IMR-90 (cell line): ENCODE data around the gene COL6A5.

Source experiments
- MXI1 ChIP-seq: IDR thresholded peaks from 2 replicates; pipeline ENCODE4 v1.6.1; 2012; ENCODE audit warnings: low read depth, mild to moderate bottlenecking, low read length, moderate library complexity, borderline replicate concordance
- POLR2A ChIP-seq: IDR thresholded peaks from 2 replicates; pipeline ENCODE4 v1.6.1; 2012; ENCODE audit warnings: mild to moderate bottlenecking, low read depth, low read length
- SMC3 ChIP-seq: fragments of 150-350 bp; IDR thresholded peaks from 2 replicates; pipeline ENCODE4 v1.6.1; 2016; ENCODE audit warnings: low read depth, mild to moderate bottlenecking, antibody characterized with exemption, low read length, moderate library complexity
- TF ChIP-seq, protein P1 (sequence below): conservative IDR thresholded peaks from 2 replicates; pipeline ENCODE4 v1.5.1; 2012; ENCODE audit warnings: mild to moderate bottlenecking, low read depth, low read length, improper control_type of control experiment
- TF ChIP-seq, protein P2 (sequence below): fragments of 150-350 bp; IDR thresholded peaks from 2 replicates; pipeline ENCODE4 v1.6.1; 2016; ENCODE audit warnings: low read depth, mild to moderate bottlenecking, low read length, moderate library complexity, borderline replicate concordance

DNA sequence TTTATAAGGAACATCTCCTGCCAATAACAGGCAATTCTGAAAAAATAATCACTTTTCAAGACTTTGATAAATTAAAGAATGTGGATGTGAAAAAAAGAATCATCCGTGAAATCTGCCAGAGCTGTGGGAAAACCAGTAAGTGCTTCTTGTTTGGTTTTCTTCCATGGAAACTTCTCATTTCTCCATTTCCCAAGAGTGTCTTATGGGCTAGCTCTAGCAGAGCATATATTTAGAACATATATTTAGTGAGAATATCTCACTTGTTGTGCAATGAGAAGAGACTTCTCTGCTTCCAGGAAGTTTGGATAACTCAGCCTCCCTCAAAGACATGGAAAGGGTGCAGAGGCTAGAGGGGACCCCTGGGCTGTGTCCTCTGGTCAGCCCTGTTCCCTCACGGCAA lies 49.9 kb downstream of the COL6A5 start:
- TF ChIP-seq POLR2A = no peak
- TF ChIP-seq, protein P1, sequence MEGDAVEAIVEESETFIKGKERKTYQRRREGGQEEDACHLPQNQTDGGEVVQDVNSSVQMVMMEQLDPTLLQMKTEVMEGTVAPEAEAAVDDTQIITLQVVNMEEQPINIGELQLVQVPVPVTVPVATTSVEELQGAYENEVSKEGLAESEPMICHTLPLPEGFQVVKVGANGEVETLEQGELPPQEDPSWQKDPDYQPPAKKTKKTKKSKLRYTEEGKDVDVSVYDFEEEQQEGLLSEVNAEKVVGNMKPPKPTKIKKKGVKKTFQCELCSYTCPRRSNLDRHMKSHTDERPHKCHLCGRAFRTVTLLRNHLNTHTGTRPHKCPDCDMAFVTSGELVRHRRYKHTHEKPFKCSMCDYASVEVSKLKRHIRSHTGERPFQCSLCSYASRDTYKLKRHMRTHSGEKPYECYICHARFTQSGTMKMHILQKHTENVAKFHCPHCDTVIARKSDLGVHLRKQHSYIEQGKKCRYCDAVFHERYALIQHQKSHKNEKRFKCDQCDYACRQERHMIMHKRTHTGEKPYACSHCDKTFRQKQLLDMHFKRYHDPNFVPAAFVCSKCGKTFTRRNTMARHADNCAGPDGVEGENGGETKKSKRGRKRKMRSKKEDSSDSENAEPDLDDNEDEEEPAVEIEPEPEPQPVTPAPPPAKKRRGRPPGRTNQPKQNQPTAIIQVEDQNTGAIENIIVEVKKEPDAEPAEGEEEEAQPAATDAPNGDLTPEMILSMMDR = no peak
- TF ChIP-seq MXI1 = no peak
- TF ChIP-seq SMC3 = no peak
- TF ChIP-seq, protein P2, sequence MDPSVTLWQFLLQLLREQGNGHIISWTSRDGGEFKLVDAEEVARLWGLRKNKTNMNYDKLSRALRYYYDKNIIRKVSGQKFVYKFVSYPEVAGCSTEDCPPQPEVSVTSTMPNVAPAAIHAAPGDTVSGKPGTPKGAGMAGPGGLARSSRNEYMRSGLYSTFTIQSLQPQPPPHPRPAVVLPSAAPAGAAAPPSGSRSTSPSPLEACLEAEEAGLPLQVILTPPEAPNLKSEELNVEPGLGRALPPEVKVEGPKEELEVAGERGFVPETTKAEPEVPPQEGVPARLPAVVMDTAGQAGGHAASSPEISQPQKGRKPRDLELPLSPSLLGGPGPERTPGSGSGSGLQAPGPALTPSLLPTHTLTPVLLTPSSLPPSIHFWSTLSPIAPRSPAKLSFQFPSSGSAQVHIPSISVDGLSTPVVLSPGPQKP = no peak
